H1 (cell line): ENCODE results near the gene L2HGDH. TPM values are rescaled to one million over a fixed set of nuclear protein-coding genes. Genes with fewer than 3 reads are reported as not detected.

Source experiments
- CTCF ChIA-PET: fragments of 300-600 bp; sonication (Branson Sonifier 250); formaldehyde crosslinking; loops from one replicate; lab custom pipeline; 2021; ENCODE audit not compliant: partially characterized antibody; lab: Charles Lee
- POLR2A ChIA-PET: fragments of 300-600 bp; sonication (Branson Sonifier 250); formaldehyde crosslinking; loops from one replicate; lab custom pipeline; 2021; ENCODE audit warnings: inconsistent platforms; ENCODE audit not compliant: partially characterized antibody; lab: Charles Lee
- DNase-seq, 2 experiments: peaks; one replicate each; pipeline versions ENCODE4 v3.0.0 to v3.0.0-alpha.2; 2010 to 2022; ENCODE audit warnings: low spot score in 2 of 2, low read depth in 1 of 2, mixed read lengths in 1 of 2
- FAIRE-seq: peaks from 2 replicates; lab custom pipeline; 2011; peaks lifted over from hg19 to GRCh38; lab: Jason Lieb, UNC
- H2AFZ ChIP-seq: 2 replicates; pipeline ENCODE4 v1.8.1; 2012; ENCODE audit warnings: low read length, inconsistent platforms
- H2AK5ac ChIP-seq: 2 replicates; pipeline ENCODE4 v1.6.1; 2013; ENCODE audit warnings: low read depth, low read length
- H2BK120ac ChIP-seq: replicated peaks from 2 replicates; pipeline ENCODE3; 2013; ENCODE audit warnings: low read depth, low read length, inconsistent platforms
- H2BK12ac ChIP-seq: 2 replicates; pipeline ENCODE4 v1.6.1; 2013; ENCODE audit warnings: low read depth, low read length
- H2BK15ac ChIP-seq: 2 replicates; pipeline ENCODE4 v1.6.1; 2013; ENCODE audit warnings: low read length
- H2BK20ac ChIP-seq: 2 replicates; pipeline ENCODE4 v1.6.1; 2013; ENCODE audit warnings: low read length
- H2BK5ac ChIP-seq: 2 replicates; pipeline ENCODE4 v1.6.1; 2013; ENCODE audit warnings: low read depth, low read length
- H3K14ac ChIP-seq: 2 replicates; pipeline ENCODE4 v1.6.1; 2013; ENCODE audit warnings: inconsistent platforms; ENCODE audit not compliant: insufficient read length
- H3K18ac ChIP-seq: 2 replicates; pipeline ENCODE4 v1.6.1; 2013; ENCODE audit warnings: low read length; ENCODE audit errors: extremely low read depth
- H3K23ac ChIP-seq: 2 replicates; pipeline ENCODE4 v1.6.1; 2013; ENCODE audit warnings: inconsistent platforms; ENCODE audit not compliant: insufficient read length
- H3K23me2 ChIP-seq: 2 replicates; pipeline ENCODE4 v1.6.1; 2013; ENCODE audit warnings: low read depth, low read length
- H3K27ac ChIP-seq: 2 replicates; pipeline ENCODE4 v1.6.1; 2011; ENCODE audit warnings: low read depth, low read length, inconsistent platforms
- H3K27me3 ChIP-seq, 4 experiments: replicated peaks in 1 of 4; 1 replicate in 1 of 4; 2 replicates in 3 of 4; pipeline versions ENCODE4 v1.6.1 to v1.8.1; 2011 to 2013; ENCODE audit warnings: low read length in 3 of 4, mild to moderate bottlenecking in 3 of 4, inconsistent platforms in 2 of 4, mixed read lengths in 2 of 4, moderate library complexity in 1 of 4; ENCODE audit not compliant: control insufficient read depth in 3 of 4, insufficient read depth in 3 of 4; ENCODE audit errors: extremely low read depth in 1 of 4
- H3K36me3 ChIP-seq, 4 experiments: 2 replicates each; pipeline versions ENCODE4 v1.6.1 to v1.8.1; 2011 to 2013; ENCODE audit warnings: mild to moderate bottlenecking in 4 of 4, low read length in 3 of 4, moderate library complexity in 2 of 4, control low read depth in 1 of 4, inconsistent platforms in 1 of 4; ENCODE audit not compliant: insufficient read depth in 4 of 4, control insufficient read depth in 2 of 4
- H3K4ac ChIP-seq: replicated peaks from 2 replicates; pipeline ENCODE3; 2013; ENCODE audit warnings: low read length, low read depth, mixed read lengths, inconsistent platforms; ENCODE audit not compliant: insufficient read length
- H3K4me1 ChIP-seq, 4 experiments: replicated peaks in 1 of 4; 1 replicate in 1 of 4; 2 replicates in 3 of 4; pipeline versions ENCODE4 v1.6.1 to v1.8.1; 2011 to 2013; ENCODE audit warnings: low read length in 3 of 4, inconsistent platforms in 2 of 4, mixed read lengths in 1 of 4; ENCODE audit not compliant: insufficient read depth in 4 of 4, control insufficient read depth in 3 of 4
- H3K4me2 ChIP-seq, 2 experiments: 2 replicates each; pipeline versions ENCODE4 v1.6.1 to v1.8.1; 2011 to 2013; ENCODE audit warnings: low read depth in 2 of 2, low read length in 2 of 2, control low read depth in 1 of 2, inconsistent platforms in 1 of 2, mild to moderate bottlenecking in 1 of 2; ENCODE audit not compliant: insufficient read depth in 1 of 2
- H3K4me3 ChIP-seq, 4 experiments: fragments of 200-600, 300-600 bp in 1 of 4; sonication (generic), shearing (Covaris generic), sonication (Bioruptor Twin) in 1 of 4; 2 replicates each; pipeline versions ENCODE4 v1.5.1 to v1.8.1; 2011 to 2016; ENCODE audit warnings: low read length in 4 of 4, low read depth in 3 of 4, control low read depth in 2 of 4, inconsistent platforms in 2 of 4, mild to moderate bottlenecking in 2 of 4, mixed read lengths in 1 of 4, moderate library complexity in 1 of 4; ENCODE audit not compliant: insufficient read depth in 2 of 4; ENCODE audit errors: extremely low read depth in 1 of 4
- H3K56ac ChIP-seq: replicated peaks from 2 replicates; pipeline ENCODE3; 2013; ENCODE audit warnings: low read depth, mild to moderate bottlenecking, mixed read lengths, low read length, inconsistent platforms; ENCODE audit not compliant: insufficient read length
- H3K79me1 ChIP-seq: 2 replicates; pipeline ENCODE4 v1.6.1; 2013; ENCODE audit warnings: low read depth, low read length, control low read depth
- H3K79me2 ChIP-seq, 2 experiments: 2 replicates each; pipeline versions ENCODE4 v1.6.1 to v1.8.1; 2012 to 2013; ENCODE audit warnings: low read length in 2 of 2, mild to moderate bottlenecking in 2 of 2, inconsistent platforms in 1 of 2; ENCODE audit not compliant: insufficient read depth in 2 of 2, control insufficient read depth in 1 of 2
- H3K9ac ChIP-seq, 4 experiments: replicated peaks in 1 of 4; 1 replicate in 1 of 4; 2 replicates in 3 of 4; pipeline versions ENCODE4 v1.6.1 to v1.8.1; 2011 to 2013; ENCODE audit warnings: low read depth in 3 of 4, low read length in 3 of 4, control low read depth in 2 of 4, mild to moderate bottlenecking in 2 of 4, moderate library complexity in 2 of 4, inconsistent platforms in 1 of 4; ENCODE audit errors: extremely low read depth in 1 of 4
- H3K9me3 ChIP-seq, 2 experiments: 2 replicates each; pipeline versions ENCODE4 v1.6.1 to v1.8.1; 2012 to 2013; ENCODE audit warnings: mild to moderate bottlenecking in 2 of 2, moderate library complexity in 2 of 2, control low read depth in 1 of 2, inconsistent platforms in 1 of 2, low read depth in 1 of 2, low read length in 1 of 2, mixed read lengths in 1 of 2; ENCODE audit not compliant: insufficient read depth in 2 of 2
- H4K20me1 ChIP-seq, 2 experiments: replicated peaks in 1 of 2; 2 replicates each; pipeline versions ENCODE3 to v1.8.1; 2011 to 2013; ENCODE audit warnings: inconsistent platforms in 2 of 2, low read length in 2 of 2, mild to moderate bottlenecking in 1 of 2; ENCODE audit not compliant: insufficient read depth in 2 of 2, control insufficient read depth in 1 of 2
- H4K5ac ChIP-seq: 2 replicates; pipeline ENCODE4 v1.6.1; 2013; ENCODE audit warnings: low read length, low read depth, mixed read lengths, inconsistent platforms; ENCODE audit not compliant: insufficient read length
- H4K8ac ChIP-seq: 2 replicates; pipeline ENCODE4 v1.8.0; 2013; ENCODE audit warnings: mild to moderate bottlenecking, moderate library complexity, low read length, inconsistent platforms; ENCODE audit not compliant: insufficient read depth; ENCODE audit errors: extremely low read depth
- H4K91ac ChIP-seq: replicated peaks from 2 replicates; pipeline ENCODE3; 2013; ENCODE audit warnings: low read length, mixed read lengths, inconsistent platforms; ENCODE audit not compliant: insufficient read length
- BACH1 ChIP-seq: IDR thresholded peaks from 2 replicates; pipeline ENCODE4 v1.6.1; 2012; ENCODE audit warnings: low read length, improper control_type of control experiment
- GABPA ChIP-seq: IDR thresholded peaks from 2 replicates; pipeline ENCODE4 v1.6.1; 2011; ENCODE audit warnings: mild to moderate bottlenecking, low read length, moderate library complexity, borderline replicate concordance; ENCODE audit not compliant: insufficient read depth
- HDAC6 ChIP-seq: IDR thresholded peaks from one replicate; pipeline ENCODE4 v1.7.1; 2012; ENCODE audit warnings: low read depth, mild to moderate bottlenecking, inconsistent platforms, low read length, moderate library complexity
- KDM4A ChIP-seq: IDR thresholded peaks from one replicate; pipeline ENCODE4 v1.7.1; 2012; ENCODE audit warnings: low read depth, mild to moderate bottlenecking, moderate library complexity, low read length, inconsistent platforms; ENCODE audit not compliant: severe bottlenecking
- POU5F1 ChIP-seq: IDR thresholded peaks from 2 replicates; pipeline ENCODE4 v1.6.1; 2011; ENCODE audit warnings: low read depth, mild to moderate bottlenecking, low read length, moderate library complexity
- RNF2 ChIP-seq: fragments of 200-900, 300-1000 bp; sonication (generic); IDR thresholded peaks from 2 replicates; pipeline ENCODE4 v1.7.1; 2016; ENCODE audit warnings: borderline replicate concordance, low read depth, mild to moderate bottlenecking, antibody characterized with exemption, low read length; ENCODE audit not compliant: poor library complexity, severe bottlenecking; ENCODE audit errors: missing control alignments
- SP4 ChIP-seq: IDR thresholded peaks from 2 replicates; pipeline ENCODE4 v1.6.1; 2012; ENCODE audit warnings: low read length, inconsistent platforms
- TAF7 ChIP-seq: optimal IDR thresholded peaks from 2 replicates; pipeline ENCODE3; 2011; ENCODE audit warnings: low read depth, mild to moderate bottlenecking, inconsistent platforms, low read length, moderate library complexity, borderline replicate concordance
- TEAD4 ChIP-seq: IDR thresholded peaks from 2 replicates; pipeline ENCODE4 v1.6.1; 2012; ENCODE audit warnings: low read depth, low read length, inconsistent platforms, mixed read lengths
- WGBS, 2 experiments: shearing (Covaris generic) in 1 of 2; methylation state at CpG; one replicate each; pipeline versions ENCODE4 v1.1.6 to v1.1.7; 2013 to 2015; ENCODE audit warnings: low lambda C conversion rate in 2 of 2, mixed read lengths in 2 of 2, inconsistent platforms in 1 of 2, low coverage in 1 of 2, missing lambda C conversion rate in 1 of 2; ENCODE audit not compliant: insufficient replicate concordance in 2 of 2, insufficient coverage in 1 of 2, insufficient read length in 1 of 2; ENCODE audit errors: extremely low coverage in 1 of 2, missing lambda C conversion rate in 1 of 2; 5-methylcytosine and 5-hydroxymethylcytosine counted together
- polyA plus RNA-seq, 7 experiments: library from polyadenylated mRNA; depleted of rRNA in 3 of 7; stranded (reverse) in 5 of 7; unstranded in 2 of 7; fragments of >200 nt in 5 of 7; fragments of 200-250 nt in 2 of 7; gene quantifications; 1 replicate in 5 of 7; 2 replicates in 1 of 7; 4 replicates in 1 of 7; pipeline versions ENCODE4 v1.2.1 to v1.2.3, GENCODE V29; 2011 to 2013; ENCODE audit warnings: missing spikeins in 2 of 7, mixed read lengths in 2 of 7
- total RNA-seq: library from RNA; stranded (reverse); fragmentation: NEBNext Ultra II Directional; extraction: Animal tissue kit (Norgen Biotek cat#: 25700); gene quantifications from 2 replicates; pipeline ENCODE4 v1.2.1, GENCODE V29; 2021

L2HGDH gene
- total and polyA plus RNA-seq, 2 of the 8 experiments (the other 6 are each of a cell fraction or from before 2014, with no cell fraction given): 12.2 to 28.6 TPM

GRCh38 chr14:50345846-50346422 lies 33.9 kb upstream of the L2HGDH start:
- Histone ChIP-seq H3K18ac (no peak overlapping the region), H2AFZ (no peak overlapping the region), H3K4me2 (no peak overlapping the region), H3K79me2 (no peaks in the 10 kb centered on the region), H4K5ac (no peak overlapping the region), H3K56ac (no peak overlapping the region), H4K20me1 (no peaks in the 10 kb centered on the region), H3K79me1 (no peaks in the 10 kb centered on the region), H3K23ac (no peak overlapping the region), H3K27ac (no peak overlapping the region), H3K23me2 (no peaks in the 10 kb centered on the region), H2BK5ac (no peak overlapping the region), H3K36me3 (no peaks in the 10 kb centered on the region), H2AK5ac (no peak overlapping the region), H4K8ac (no peak overlapping the region), H3K4me3 (no peak overlapping the region; a peak in 2 of 8 replicates), H3K4ac (no peak overlapping the region), H3K14ac (no peak overlapping the region), H3K27me3 (no peaks in the 10 kb centered on the region), H2BK12ac (no peak overlapping the region), H2BK20ac (no peak overlapping the region), H3K4me1 (peaks cover 0 to 3% (median 2%) of the 10 kb centered on the region in 4 experiments; a peak in 4 of 7 replicates), H3K9me3 (no peaks in the 10 kb centered on the region), H2BK15ac (no peak overlapping the region), H4K91ac (no peak overlapping the region), H3K9ac (no peak overlapping the region), H2BK120ac (no peak overlapping the region)
- TF ChIP-seq RNF2: no peak
- TF ChIP-seq BACH1: no peak
- TF ChIP-seq GABPA: no peak
- no peak for TF ChIP-seq POU5F1
- TF ChIP-seq HDAC6: no peak
- no peak for TF ChIP-seq SP4
- no peak for TF ChIP-seq KDM4A
- no peak for TF ChIP-seq TEAD4
- no peak for TF ChIP-seq TAF7
- 76% methylated on average over 6 of the region's 6 CpGs; no CpG with 5 or more reads in 1 of the 2 experiments for WGBS, 2 experiments
- CTCF ChIA-PET: interaction anchor here (0.5 to 2.7 kb wide), 5 partner anchors 25 to 110 kb away, joined by 3 to 13 read pairs (median 3); no protein-coding TSS in a partner anchor
- POLR2A ChIA-PET: interaction anchor here (0.6 to 1.3 kb wide), 2 partner anchors 9 to 48 kb away, joined by 3 to 4 read pairs; no protein-coding TSS in a partner anchor
- FAIRE-seq (no peak), DNase-seq (no peak)
